HG02798 (cell line): ENCODE results near the gene FGF12.

ENCODE experiments used
- ATAC-seq: cut with Tn5 transposase; IDR thresholded peaks from one replicate; pipeline ENCODE4 v1.9.1; 2021; ENCODE audit warnings: mild to moderate bottlenecking; ENCODE audit not compliant: unreplicated experiment, poor library complexity

The FGF12 gene

GRCh38 chr3:192224634-192225155 lies 502.6 kb downstream of the FGF12 start:
- no peak for ATAC-seq

- no peak for ATAC-seq
Observed at GRCh38 chr3:192223815-192224214, 503.5 kb downstream of the FGF12 start.

- ATAC-seq, result no peak
Observed at GRCh38 chr3:192220915-192221314, 506.4 kb downstream of the FGF12 start.

GRCh38 chr3:192219926-192220325 lies 507.4 kb downstream of the FGF12 start:
- no peak for ATAC-seq

- no peak for ATAC-seq
Observed at GRCh38 chr3:192216067-192216466, 511.3 kb downstream of the FGF12 start.

GRCh38 chr3:192212979-192213378 lies 514.4 kb downstream of the FGF12 start:
- ATAC-seq, result no peak

GRCh38 chr3:192212335-192212734 lies 515.0 kb downstream of the FGF12 start:
- no peak for ATAC-seq

GRCh38 chr3:192207651-192208050 lies 519.7 kb downstream of the FGF12 start:
- no peak for ATAC-seq

- ATAC-seq, result no peak
Observed at GRCh38 chr3:192207239-192207638, 520.1 kb downstream of the FGF12 start.

- no peak for ATAC-seq
Observed at GRCh38 chr3:192194085-192194484, 533.3 kb downstream of the FGF12 start.

GRCh38 chr3:192188218-192188835 lies 539.0 kb downstream of the FGF12 start:
- peak; percentile 96 for ATAC-seq

GRCh38 chr3:192187485-192188051 lies 539.8 kb downstream of the FGF12 start:
- no peak for ATAC-seq

- ATAC-seq, result no peak
Observed at GRCh38 chr3:192186498-192186897, 540.8 kb downstream of the FGF12 start.

- ATAC-seq, result no peak
Observed at GRCh38 chr3:192186045-192186444, 541.3 kb downstream of the FGF12 start.

- no peak for ATAC-seq
Observed at GRCh38 chr3:192183109-192183508, 544.2 kb downstream of the FGF12 start.

GRCh38 chr3:192181151-192181550 lies 546.2 kb downstream of the FGF12 start:
- ATAC-seq, result no peak

- ATAC-seq, result no peak
Observed at GRCh38 chr3:192177383-192177782, 550.0 kb downstream of the FGF12 start.

- ATAC-seq, result no peak
Observed at GRCh38 chr3:192174283-192174682, 553.1 kb downstream of the FGF12 start.

GRCh38 chr3:192171213-192171612 lies 556.1 kb downstream of the FGF12 start:
- no peak for ATAC-seq

- ATAC-seq, result no peak
Observed at GRCh38 chr3:192170659-192171058, 556.7 kb downstream of the FGF12 start.

GRCh38 chr3:192170031-192170430 lies 557.3 kb downstream of the FGF12 start:
- no peak for ATAC-seq

- no peak for ATAC-seq
Observed at GRCh38 chr3:192169332-192169915, 557.9 kb downstream of the FGF12 start.
